GF-D8 (cell line): Measurements from ENCODE around the gene DNAH1.

ENCODE experiments used
- DNase-seq: peaks from one replicate; lab custom pipeline; 2025; lab: John Stamatoyannopoulos, UW

The DNAH1 gene

GRCh38 chr3:52446631-52447511 is 130.8 kb downstream of the DNAH1 start:
- peak; percentile 39 for DNase-seq

GRCh38 chr3:52447512-52448355 is 131.6 kb downstream of the DNAH1 start:
- no peak for DNase-seq
